Liver (tissue), 9 donors: ENCODE results near the gene XAF1. TPM values are rescaled to one million over a fixed set of nuclear protein-coding genes. Genes with fewer than 3 reads are reported as not detected.

Experiments used
- DNase-seq: peaks from one replicate; pipeline ENCODE4 v3.0.0-alpha.2; 2017; ENCODE audit warnings: low spot score
- H3K27ac ChIP-seq, 2 donors: one replicate each; pipeline ENCODE4 v1.7.0; 2013; ENCODE audit warnings: inconsistent platforms in 2 of 2, low read length in 2 of 2, control low read depth in 1 of 2, low read depth in 1 of 2, mild to moderate bottlenecking in 1 of 2
- H3K27me3 ChIP-seq, 4 donors: one replicate each; pipeline versions ENCODE4 v1.6.1 to v1.7.0; 2013; ENCODE audit warnings: low read length in 3 of 4, inconsistent platforms in 1 of 4, mild to moderate bottlenecking in 1 of 4, moderate library complexity in 1 of 4; ENCODE audit not compliant: control insufficient read depth in 4 of 4, insufficient read depth in 4 of 4
- H3K36me3 ChIP-seq, 4 donors: one replicate each; pipeline versions ENCODE4 v1.6.1 to v1.7.0; 2013; ENCODE audit warnings: low read length in 3 of 4, mild to moderate bottlenecking in 3 of 4, low read depth in 1 of 4, moderate library complexity in 1 of 4; ENCODE audit not compliant: control insufficient read depth in 4 of 4, insufficient read depth in 3 of 4
- H3K4me1 ChIP-seq, 4 donors: one replicate each; pipeline versions ENCODE4 v1.6.1 to v1.7.0; 2013; ENCODE audit warnings: low read length in 3 of 4, mild to moderate bottlenecking in 3 of 4, moderate library complexity in 1 of 4; ENCODE audit not compliant: control insufficient read depth in 4 of 4, insufficient read depth in 4 of 4
- H3K4me3 ChIP-seq, 3 donors: one replicate each; pipeline versions ENCODE4 v1.6.1 to v1.7.0; 2013; ENCODE audit warnings: low read length in 3 of 3, control low read depth in 1 of 3, low read depth in 1 of 3, mild to moderate bottlenecking in 1 of 3
- H3K9ac ChIP-seq, 2 donors: one replicate each; pipeline ENCODE4 v1.7.0; 2013; ENCODE audit warnings: low read length in 2 of 2, mild to moderate bottlenecking in 2 of 2, moderate library complexity in 2 of 2, control low read depth in 1 of 2, low read depth in 1 of 2
- H3K9me3 ChIP-seq, 4 donors: one replicate each; pipeline versions ENCODE4 v1.6.1 to v1.7.0; 2013; ENCODE audit warnings: low read length in 3 of 4; ENCODE audit not compliant: control insufficient read depth in 4 of 4
- CTCF ChIP-seq: fragments of 150-350 bp; IDR thresholded peaks from 2 replicates; pipeline ENCODE4 v1.5.1; 2017; ENCODE audit warnings: improper control_type of control experiment, low read depth, low read length; ENCODE audit not compliant: missing input control
- EGR1 ChIP-seq, 2 donors: IDR thresholded peaks; 2 replicates each; pipeline ENCODE4 v1.6.1; 2016 to 2018; ENCODE audit warnings: antibody characterized with exemption in 2 of 2, low read depth in 2 of 2
- FOXA1 ChIP-seq: IDR thresholded peaks from 2 replicates; pipeline ENCODE4 v1.6.1; 2016; ENCODE audit warnings: antibody characterized with exemption
- FOXA2 ChIP-seq: IDR thresholded peaks from 2 replicates; pipeline ENCODE4 v1.6.1; 2016; ENCODE audit warnings: antibody characterized with exemption
- GABPA ChIP-seq, 2 donors: IDR thresholded peaks in 1 of 2; conservative IDR thresholded peaks in 1 of 2; 2 replicates each; pipeline ENCODE4 v1.6.1; 2016; ENCODE audit warnings: antibody characterized with exemption in 2 of 2, mild to moderate bottlenecking in 1 of 2, moderate library complexity in 1 of 2
- HNF4A ChIP-seq, 2 donors: conservative IDR thresholded peaks; 2 replicates each; pipeline ENCODE4 v1.6.1; 2016; ENCODE audit warnings: antibody characterized with exemption in 2 of 2, mild to moderate bottlenecking in 2 of 2
- HNF4G ChIP-seq: IDR thresholded peaks from 2 replicates; pipeline ENCODE4 v1.6.1; 2016; ENCODE audit warnings: antibody characterized with exemption
- MAX ChIP-seq: IDR thresholded peaks from 2 replicates; pipeline ENCODE4 v1.6.1; 2016; ENCODE audit warnings: antibody characterized with exemption
- NR2F2 ChIP-seq: IDR thresholded peaks from 2 replicates; pipeline ENCODE4 v1.6.1; 2016; ENCODE audit warnings: antibody characterized with exemption
- RAD21 ChIP-seq, 2 donors: IDR thresholded peaks; 2 replicates each; pipeline ENCODE4 v1.6.1; 2016; ENCODE audit warnings: antibody characterized with exemption in 2 of 2, mild to moderate bottlenecking in 2 of 2
- RXRA ChIP-seq, 2 donors: IDR thresholded peaks; 2 replicates each; pipeline ENCODE4 v1.6.1; 2017 to 2018; ENCODE audit warnings: antibody characterized with exemption in 2 of 2, mild to moderate bottlenecking in 1 of 2
- SP1 ChIP-seq: IDR thresholded peaks from 2 replicates; pipeline ENCODE4 v1.6.1; 2018; ENCODE audit warnings: antibody characterized with exemption, mild to moderate bottlenecking
- TAF1 ChIP-seq: conservative IDR thresholded peaks from 2 replicates; pipeline ENCODE4 v1.6.1; 2016; ENCODE audit warnings: antibody characterized with exemption, mild to moderate bottlenecking
- YY1 ChIP-seq: IDR thresholded peaks from 2 replicates; pipeline ENCODE4 v1.6.1; 2016; ENCODE audit warnings: antibody characterized with exemption, mild to moderate bottlenecking
- WGBS: extraction: QIAGEN DNeasy Blood & Tissue Kit; methylation state at CpG from one replicate; pipeline ENCODE4 v1.1.7; 2013; 5-methylcytosine and 5-hydroxymethylcytosine counted together
- polyA plus RNA-seq, 2 donors: library from polyadenylated mRNA; stranded (reverse) in 1 of 2; unstranded in 1 of 2; fragments of 200-250 nt in 1 of 2; fragments of >200 nt in 1 of 2; fragmentation: Nextera tagmentation in 1 of 2; extraction: Ambion mirVana in 1 of 2; gene quantifications; one replicate each; pipeline versions ENCODE4 v1.2.1 to v1.2.3, GENCODE V29; 2013 to 2015
- total RNA-seq, 2 donors: library from RNA; depleted of rRNA; stranded (reverse); fragments of >200 nt; gene quantifications; one replicate each; pipeline ENCODE4 v1.2.3, GENCODE V29; 2014
- TF ChIP-seq, protein P1 (sequence below): IDR thresholded peaks from 2 replicates; pipeline ENCODE4 v1.6.1; 2016; ENCODE audit warnings: antibody characterized with exemption
- TF ChIP-seq, protein P2 (sequence below): IDR thresholded peaks from 2 replicates; pipeline ENCODE4 v1.6.1; 2016; ENCODE audit warnings: antibody characterized with exemption, mild to moderate bottlenecking
- TF ChIP-seq, protein P3 (sequence below): IDR thresholded peaks from 2 replicates; pipeline ENCODE4 v1.6.1; 2016; ENCODE audit warnings: antibody characterized with exemption
- donor health status: healthy.
- donor health status: healthy.
- donor health status: healthy.
- donor health status: healthy.
- donor health status: healthy.

The XAF1 gene
- total and polyA plus RNA-seq, 4 donors, result 6.7 to 33.9 (median 19.2) TPM

GRCh38 chr17:6712854-6713129 is 43.1 kb upstream of the XAF1 start:
- Histone ChIP-seq H3K4me1 (peaks cover 0 to 28% (median 12%) of the 10 kb centered on the region in 4 donors), H3K9ac (peak overlapping the region; percentile 94 to 98), H3K27ac (peak overlapping the region; percentile 95 to 97), H3K36me3 (no peaks in the 10 kb centered on the region), H3K9me3 (peaks cover 0 to 3% (median 0%) of the 10 kb centered on the region in 4 donors), H3K4me3 (peak overlapping the region; percentile 76 to 98 (median 89)), H3K27me3 (no peaks in the 10 kb centered on the region)
- WGBS, result 4% methylated on average over 14 of the region's 14 CpGs
- TF ChIP-seq EGR1 (IDR thresholded peaks at IDR 0.05; ENCODE audit: low read depth in 2 of 2), result no peak
- no peak for TF ChIP-seq HNF4G
- TF ChIP-seq CTCF, result no peak
- no peak for TF ChIP-seq FOXA1
- TF ChIP-seq FOXA2, result no peak
- no peak for TF ChIP-seq MAX
- TF ChIP-seq GABPA (IDR thresholded peaks at IDR 0.05 in 1 of 2, conservative IDR thresholded peaks at IDR 0.05 in 1 of 2), result no peak
- TF ChIP-seq, protein P1, sequence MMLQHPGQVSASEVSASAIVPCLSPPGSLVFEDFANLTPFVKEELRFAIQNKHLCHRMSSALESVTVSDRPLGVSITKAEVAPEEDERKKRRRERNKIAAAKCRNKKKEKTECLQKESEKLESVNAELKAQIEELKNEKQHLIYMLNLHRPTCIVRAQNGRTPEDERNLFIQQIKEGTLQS, result no peak
- TF ChIP-seq, protein P2, sequence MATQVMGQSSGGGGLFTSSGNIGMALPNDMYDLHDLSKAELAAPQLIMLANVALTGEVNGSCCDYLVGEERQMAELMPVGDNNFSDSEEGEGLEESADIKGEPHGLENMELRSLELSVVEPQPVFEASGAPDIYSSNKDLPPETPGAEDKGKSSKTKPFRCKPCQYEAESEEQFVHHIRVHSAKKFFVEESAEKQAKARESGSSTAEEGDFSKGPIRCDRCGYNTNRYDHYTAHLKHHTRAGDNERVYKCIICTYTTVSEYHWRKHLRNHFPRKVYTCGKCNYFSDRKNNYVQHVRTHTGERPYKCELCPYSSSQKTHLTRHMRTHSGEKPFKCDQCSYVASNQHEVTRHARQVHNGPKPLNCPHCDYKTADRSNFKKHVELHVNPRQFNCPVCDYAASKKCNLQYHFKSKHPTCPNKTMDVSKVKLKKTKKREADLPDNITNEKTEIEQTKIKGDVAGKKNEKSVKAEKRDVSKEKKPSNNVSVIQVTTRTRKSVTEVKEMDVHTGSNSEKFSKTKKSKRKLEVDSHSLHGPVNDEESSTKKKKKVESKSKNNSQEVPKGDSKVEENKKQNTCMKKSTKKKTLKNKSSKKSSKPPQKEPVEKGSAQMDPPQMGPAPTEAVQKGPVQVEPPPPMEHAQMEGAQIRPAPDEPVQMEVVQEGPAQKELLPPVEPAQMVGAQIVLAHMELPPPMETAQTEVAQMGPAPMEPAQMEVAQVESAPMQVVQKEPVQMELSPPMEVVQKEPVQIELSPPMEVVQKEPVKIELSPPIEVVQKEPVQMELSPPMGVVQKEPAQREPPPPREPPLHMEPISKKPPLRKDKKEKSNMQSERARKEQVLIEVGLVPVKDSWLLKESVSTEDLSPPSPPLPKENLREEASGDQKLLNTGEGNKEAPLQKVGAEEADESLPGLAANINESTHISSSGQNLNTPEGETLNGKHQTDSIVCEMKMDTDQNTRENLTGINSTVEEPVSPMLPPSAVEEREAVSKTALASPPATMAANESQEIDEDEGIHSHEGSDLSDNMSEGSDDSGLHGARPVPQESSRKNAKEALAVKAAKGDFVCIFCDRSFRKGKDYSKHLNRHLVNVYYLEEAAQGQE, result no peak
- no peak for TF ChIP-seq TAF1
- no peak for TF ChIP-seq SP1
- no peak for TF ChIP-seq NR2F2
- TF ChIP-seq, protein P3, sequence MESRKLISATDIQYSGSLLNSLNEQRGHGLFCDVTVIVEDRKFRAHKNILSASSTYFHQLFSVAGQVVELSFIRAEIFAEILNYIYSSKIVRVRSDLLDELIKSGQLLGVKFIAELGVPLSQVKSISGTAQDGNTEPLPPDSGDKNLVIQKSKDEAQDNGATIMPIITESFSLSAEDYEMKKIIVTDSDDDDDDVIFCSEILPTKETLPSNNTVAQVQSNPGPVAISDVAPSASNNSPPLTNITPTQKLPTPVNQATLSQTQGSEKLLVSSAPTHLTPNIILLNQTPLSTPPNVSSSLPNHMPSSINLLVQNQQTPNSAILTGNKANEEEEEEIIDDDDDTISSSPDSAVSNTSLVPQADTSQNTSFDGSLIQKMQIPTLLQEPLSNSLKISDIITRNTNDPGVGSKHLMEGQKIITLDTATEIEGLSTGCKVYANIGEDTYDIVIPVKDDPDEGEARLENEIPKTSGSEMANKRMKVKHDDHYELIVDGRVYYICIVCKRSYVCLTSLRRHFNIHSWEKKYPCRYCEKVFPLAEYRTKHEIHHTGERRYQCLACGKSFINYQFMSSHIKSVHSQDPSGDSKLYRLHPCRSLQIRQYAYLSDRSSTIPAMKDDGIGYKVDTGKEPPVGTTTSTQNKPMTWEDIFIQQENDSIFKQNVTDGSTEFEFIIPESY, result no peak
- TF ChIP-seq RXRA (IDR thresholded peaks at IDR 0.05), result no peak
- no peak for TF ChIP-seq YY1
- TF ChIP-seq HNF4A (conservative IDR thresholded peaks at IDR 0.05), result no peak
- no peak for TF ChIP-seq RAD21 (IDR thresholded peaks at IDR 0.05)
- DNase-seq, result no peak
